Nephron progenitor cell (in vitro differentiated cells): Measurements from ENCODE around the gene GINM1.

ENCODE experiments used
- DNase-seq: peaks from one replicate; pipeline ENCODE4 v3.0.0; 2021
- H3K27ac Mint-ChIP-seq: 2 replicates; pipeline ENCODE4 v1.8.0; 2021; ENCODE audit warnings: mild to moderate bottlenecking, moderate library complexity, mixed read lengths
- H3K27me3 Mint-ChIP-seq: 2 replicates; pipeline ENCODE4 v1.8.0; 2021; ENCODE audit warnings: mild to moderate bottlenecking, low read depth, mixed read lengths; ENCODE audit not compliant: poor library complexity
- H3K36me3 Mint-ChIP-seq: 2 replicates; pipeline ENCODE4 v1.8.0; 2021; ENCODE audit warnings: low read depth, mixed read lengths
- H3K4me1 Mint-ChIP-seq: 2 replicates; pipeline ENCODE4 v1.8.0; 2021; ENCODE audit warnings: mixed read lengths
- H3K4me3 Mint-ChIP-seq: 2 replicates; pipeline ENCODE4 v1.8.0; 2021; ENCODE audit warnings: mild to moderate bottlenecking, moderate library complexity, mixed read lengths
- H3K9me3 Mint-ChIP-seq: 2 replicates; pipeline ENCODE4 v1.8.0; 2021; ENCODE audit warnings: mild to moderate bottlenecking, moderate library complexity, mixed read lengths
- CTCF ChIP-seq: fragments of 200-600 bp; sonication (generic); IDR thresholded peaks from 2 replicates; pipeline ENCODE4 v1.5.0; 2021; ENCODE audit warnings: antibody characterized with exemption

The GINM1 gene

GRCh38 chr6:149545258-149545753 is 20.9 kb upstream of the GINM1 start:
- no peak for TF ChIP-seq CTCF
- Mint-ChIP-seq H3K27ac (peak overlapping the region; percentile 100), H3K27me3 (peaks cover 25% of the 10 kb centered on the region), H3K36me3 (peaks cover 14% of the 10 kb centered on the region), H3K9me3 (no peaks in the 10 kb centered on the region), H3K4me3 (peak overlapping the region; percentile 92), H3K4me1 (peaks cover 36% of the 10 kb centered on the region)
- DNase-seq, result peak; percentile 33

DNA sequence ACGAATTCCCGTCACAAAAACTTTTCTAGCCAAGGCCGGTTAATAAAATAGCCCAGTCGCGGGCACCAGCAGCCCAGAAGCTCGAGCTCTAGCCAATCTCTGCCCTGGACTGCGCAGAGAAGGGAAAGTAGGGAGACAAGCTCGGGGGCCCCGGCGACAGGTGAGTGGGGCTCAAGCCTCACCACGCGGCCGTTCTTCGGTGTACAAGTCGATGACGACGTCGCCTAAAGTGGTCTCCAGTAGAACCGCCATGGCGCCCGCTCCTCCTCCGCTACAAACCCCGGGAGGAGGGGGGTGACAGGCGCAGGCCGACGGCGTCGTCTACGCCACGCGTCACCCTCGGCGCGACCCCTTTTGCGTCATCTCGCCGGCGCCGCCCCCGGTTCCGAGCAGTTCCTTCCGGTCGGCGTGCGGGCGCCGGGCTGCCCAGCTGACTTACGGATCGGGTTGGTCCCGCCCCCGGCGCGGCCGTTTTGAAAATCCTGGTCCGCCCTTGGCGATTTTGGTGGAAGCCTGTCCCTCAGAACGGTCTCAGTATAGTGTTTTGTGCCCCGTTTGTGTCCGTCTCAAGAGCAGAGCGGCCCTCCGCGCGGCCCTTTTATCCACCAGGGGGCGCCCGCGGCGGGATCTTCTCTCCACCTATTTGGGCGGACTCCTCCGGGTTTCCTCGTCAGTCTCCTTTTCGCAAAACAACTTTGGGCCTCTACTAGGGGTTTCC is 20.3 kb upstream of the GINM1 start, which contains the start of gene PPIL4:
Gene PPIL4 (minus strand): TSS at position 290 of the 718 bp plus-strand sequence. CDS start 38 bp downstream, at position 252.
- Mint-ChIP-seq H3K36me3 (peaks cover 10% of the 10 kb centered on the region), H3K4me3 (peak within 1 kb of the TSS; percentile 92), H3K4me1 (peaks cover 36% of the 10 kb centered on the region), H3K9me3 (no peaks in the 10 kb centered on the region), H3K27ac (peak within 1 kb of the TSS; percentile 100), H3K27me3 (peaks cover 30% of the 10 kb centered on the region)
- TF ChIP-seq CTCF, result peak; percentile 98
- DNase-seq, result peak; percentile 96

DNA sequence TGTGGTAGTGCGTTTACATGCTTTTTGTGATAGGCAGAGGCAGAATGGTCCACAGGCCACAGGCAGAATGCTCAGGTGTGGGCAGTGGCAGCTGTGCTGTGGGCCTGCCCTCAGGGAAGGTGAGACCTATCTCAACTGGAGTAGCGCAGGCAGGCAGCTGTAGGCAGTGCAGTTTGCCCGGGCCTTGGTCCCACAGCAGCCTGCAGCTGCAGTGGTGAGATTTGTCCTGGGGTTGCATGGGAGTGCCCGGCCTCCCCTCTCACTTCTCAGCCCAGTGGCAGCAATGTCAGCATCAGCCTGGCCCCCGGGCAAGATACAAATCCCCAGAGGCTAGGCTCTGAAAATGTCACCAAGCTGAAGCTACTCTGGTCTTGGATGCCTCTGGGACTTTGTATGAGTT is 14.3 kb upstream of the GINM1 start:
- Mint-ChIP-seq H3K27me3 (peaks cover 78% of the 10 kb centered on the region), H3K9me3 (no peaks in the 10 kb centered on the region)

GRCh38 chr6:149558029-149558428 is 8.1 kb upstream of the GINM1 start:
- Mint-ChIP-seq H3K27me3 (peaks cover 79% of the 10 kb centered on the region), H3K36me3 (no peaks in the 10 kb centered on the region), H3K9me3 (no peaks in the 10 kb centered on the region), H3K27ac (no peak overlapping the region), H3K4me1 (no peaks in the 10 kb centered on the region), H3K4me3 (no peak overlapping the region)
- no peak for TF ChIP-seq CTCF
- DNase-seq, result no peak

More for the DNA sequence above, 14.3 kb upstream of the GINM1 start:
- no peak for TF ChIP-seq CTCF
- DNase-seq, result no peak
- Mint-ChIP-seq H3K4me3 (no peak overlapping the region), H3K27ac (no peak overlapping the region), H3K36me3 (no peaks in the 10 kb centered on the region), H3K4me1 (peaks cover 4% of the 10 kb centered on the region)

- Mint-ChIP-seq H3K4me3 (no peak overlapping the region), H3K27me3 (peaks cover 81% of the 10 kb centered on the region), H3K4me1 (peaks cover 5% of the 10 kb centered on the region), H3K27ac (no peak overlapping the region), H3K9me3 (no peaks in the 10 kb centered on the region), H3K36me3 (no peaks in the 10 kb centered on the region)
- no peak for TF ChIP-seq CTCF
- DNase-seq, result no peak
Measured at GRCh38 chr6:149559389-149559788, 6.8 kb upstream of the GINM1 start.

- no peaks in the 10 kb centered on the region for H3K36me3 Mint-ChIP-seq
- no peak overlapping the region for H3K27ac Mint-ChIP-seq
- H3K27me3 Mint-ChIP-seq, result peaks cover 79% of the 10 kb centered on the region
- TF ChIP-seq CTCF, result peak; percentile 44
- peaks cover 17% of the 10 kb centered on the region for H3K4me1 Mint-ChIP-seq
- H3K4me3 Mint-ChIP-seq, result no peak overlapping the region
- peak; percentile 32 for DNase-seq
- no peaks in the 10 kb centered on the region for H3K9me3 Mint-ChIP-seq
Measured at GRCh38 chr6:149560736-149561135, 5.4 kb upstream of the GINM1 start.
